Skin of body (tissue), 3 donors: ENCODE measurements around the gene BBOF1. TPM values are rescaled to one million over a fixed set of nuclear protein-coding genes. Genes with fewer than 3 reads are reported as not detected.

Experiments used
- DNase-seq: peaks from one replicate; lab custom pipeline; 2025; lab: John Stamatoyannopoulos, UW
- small RNA-seq: library from RNA; depleted of rRNA; stranded (forward); fragments of <200 nt; gene quantifications from one replicate; pipeline ENCODE3, GENCODE V24; 2014; ENCODE audit warnings: low replicate concordance
- total RNA-seq: library from RNA; depleted of rRNA; stranded (reverse); fragments of >200 nt; gene quantifications from one replicate; pipeline ENCODE4 v1.2.3, GENCODE V29; 2014

The BBOF1 gene
- total RNA-seq, 1 donor from 2014 or later: 11.2 TPM

DNA sequence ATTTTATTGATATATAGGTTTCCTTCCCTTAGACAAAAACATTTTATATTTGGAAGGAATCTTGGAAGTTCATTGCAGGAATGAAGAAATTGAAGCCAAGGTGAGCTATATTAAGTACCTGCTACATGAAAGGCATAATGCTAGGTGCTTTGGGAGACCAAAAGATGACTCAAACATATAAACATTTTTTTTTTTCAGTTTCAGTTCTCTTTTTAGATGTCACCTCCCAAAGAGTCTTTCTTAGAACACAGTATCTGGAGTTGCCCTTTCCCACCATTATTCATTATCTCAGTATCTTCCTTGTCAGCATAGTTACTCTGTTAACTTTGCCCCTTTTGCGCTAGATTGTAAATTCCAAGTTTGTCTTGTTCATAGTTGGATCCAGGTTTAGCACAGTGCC lies 66.7 kb downstream of the BBOF1 start:
- DNase-seq: no peak

DNA sequence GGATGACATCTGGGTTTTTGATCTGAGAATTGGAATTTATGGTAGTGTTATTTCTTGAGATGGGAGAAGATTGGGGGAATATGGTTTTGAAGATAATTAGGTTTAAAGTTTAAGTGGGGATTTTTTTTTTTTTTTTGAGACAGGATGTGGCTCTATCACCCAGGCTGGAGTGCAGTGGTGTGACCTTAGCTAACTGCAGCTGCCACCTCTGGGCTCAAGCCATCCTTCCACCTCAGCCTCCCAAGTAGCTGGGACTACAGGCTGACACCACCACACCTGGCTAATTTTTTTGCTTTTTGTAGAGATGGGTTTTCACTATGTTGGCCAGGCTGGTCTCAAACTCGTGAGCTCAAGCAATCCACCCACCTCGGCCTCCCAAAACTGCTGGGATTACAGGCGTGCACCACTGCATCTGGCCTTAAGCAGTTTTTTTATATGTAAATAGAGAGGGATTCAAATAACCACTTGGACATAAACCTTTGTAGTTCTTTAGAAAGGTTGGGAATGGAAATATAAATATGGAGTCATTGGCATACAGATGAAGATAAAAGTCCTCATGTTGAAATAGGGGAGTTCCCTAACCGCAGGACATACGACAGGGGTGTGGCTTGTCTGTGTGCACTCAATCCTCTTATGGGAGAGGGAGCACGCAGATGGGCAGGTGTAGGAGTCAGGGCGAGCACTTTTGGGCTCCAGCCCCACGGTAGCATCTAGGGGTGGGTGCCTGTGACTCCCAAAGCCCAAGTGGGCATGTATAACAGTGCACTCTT lies 70.3 kb downstream of the BBOF1 start:
- DNase-seq: no peak

DNA sequence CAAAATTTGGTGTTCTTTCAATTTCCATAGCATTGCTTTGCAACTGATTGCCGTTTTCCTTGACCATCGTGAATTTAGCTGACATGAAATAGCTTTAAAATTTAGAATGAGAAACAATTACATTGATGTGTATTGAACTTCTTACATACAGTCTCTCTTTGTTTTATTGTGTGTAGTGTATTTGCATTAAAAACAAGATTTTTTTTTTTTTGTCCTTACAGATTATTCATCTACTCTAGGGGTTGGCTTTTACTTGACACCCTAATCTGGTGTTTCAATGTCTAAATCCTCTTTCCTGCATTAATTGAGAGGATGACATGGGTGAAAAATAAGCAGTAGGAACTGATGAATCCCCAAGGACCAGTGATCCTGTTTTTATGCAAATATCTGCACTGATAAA lies 86.2 kb downstream of the BBOF1 start:
- DNase-seq: no peak

DNA sequence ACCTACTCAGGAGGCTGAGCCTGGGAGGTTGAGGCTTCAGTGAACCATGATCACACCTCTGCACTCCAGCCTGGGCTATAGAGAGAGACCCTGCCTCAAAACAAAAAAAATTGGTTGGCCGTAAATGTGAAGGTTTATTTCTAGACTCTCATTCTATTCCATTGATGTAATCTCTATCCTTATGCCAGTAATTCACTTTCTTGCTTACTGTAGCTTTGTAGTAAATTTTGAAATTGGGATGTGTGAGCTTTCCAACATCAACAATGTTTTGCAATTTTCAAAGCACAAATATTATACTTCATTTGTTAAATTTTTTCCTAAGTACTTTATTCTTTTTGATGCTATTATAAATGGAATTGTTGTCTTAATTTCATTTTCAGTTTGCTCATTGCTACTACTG lies 90.2 kb downstream of the BBOF1 start:
- no peak for DNase-seq

DNA sequence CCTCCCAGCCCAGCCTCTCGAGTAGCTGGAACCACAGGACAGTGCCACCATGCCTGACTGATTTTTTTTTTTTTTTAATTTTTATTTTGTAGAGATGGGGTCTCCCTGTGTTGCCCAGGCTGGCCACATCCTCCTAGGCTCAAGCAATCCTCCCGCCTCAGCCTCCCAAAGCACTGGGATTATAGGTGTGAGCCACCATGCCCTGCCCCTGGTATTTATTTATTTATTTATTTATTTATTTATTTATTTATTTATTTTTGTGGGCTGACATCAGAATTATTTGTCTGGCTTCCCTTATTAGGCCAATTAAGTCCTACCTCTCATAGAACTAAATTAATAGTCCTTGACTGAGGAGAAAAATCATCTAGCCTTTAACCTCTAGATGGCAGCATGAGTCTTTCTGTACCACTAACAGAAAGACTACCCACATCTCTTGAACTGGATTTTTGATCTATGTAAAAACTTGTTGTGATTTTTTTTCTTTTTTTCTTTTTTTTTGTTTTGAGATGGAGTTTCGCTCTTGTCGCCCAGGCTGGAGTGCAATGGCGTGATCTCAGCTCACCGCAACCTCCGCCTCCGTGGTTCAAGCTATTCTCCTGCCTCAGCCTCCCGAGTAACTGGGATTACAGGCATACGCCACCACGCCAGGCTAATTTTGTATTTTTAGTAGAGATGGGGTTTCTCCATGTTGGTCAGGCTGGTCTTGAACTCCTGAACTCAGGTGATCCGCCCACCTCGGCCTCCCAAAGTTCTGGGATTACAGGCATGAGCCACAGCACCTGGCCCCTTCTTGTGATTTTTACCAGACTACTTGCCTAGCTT lies 92.5 kb downstream of the BBOF1 start:
- DNase-seq: peak; percentile 12

Small RNA genes lying within 50 kb of the gene (small RNA-seq; reads per million reads assigned to genes)
- gene AC005480.2: not detected

Other genes starting within 250 kb of the BBOF1 start
- 3.7 TPM for gene PTGR2, start 167.5 kb upstream of the BBOF1 start, total RNA-seq
- 61.0 TPM for gene ZNF410, start 132.5 kb upstream of the BBOF1 start, total RNA-seq
- 3.4 TPM for gene FAM161B, start 69.3 kb upstream of the BBOF1 start, total RNA-seq
- 15.0 TPM for gene COQ6, start 69.0 kb upstream of the BBOF1 start, total RNA-seq
- gene ENTPD5, start 61 bp upstream of the BBOF1 start, total RNA-seq: 8.9 TPM
- gene ALDH6A1, start 65.1 kb downstream of the BBOF1 start, total RNA-seq: 32.7 TPM
- gene LIN52, start 65.6 kb downstream of the BBOF1 start, total RNA-seq: 11.5 TPM
- not detected for gene VSX2, start 220.1 kb downstream of the BBOF1 start, total RNA-seq